Peyer's patch (tissue), 4 donors: Measurements from ENCODE around the gene PPM1L.
"Not testable (repeated sequence)": the region's sequence is repeated elsewhere in the genome, so short reads cannot be mapped to it uniquely, and the experiment has no call there.

Source experiments
- POLR2A ChIP-seq, 2 donors: fragments of 450-650 bp; IDR thresholded peaks; one replicate each; pipeline ENCODE4 v1.5.1; 2017; ENCODE audit warnings: antibody characterized with exemption in 2 of 2, mild to moderate bottlenecking in 2 of 2, moderate library complexity in 2 of 2
- TF ChIP-seq, protein P1 (sequence below), 6 experiments: fragments of 450-650 bp in 4 of 6; fragments of 200-600 bp in 2 of 6; sonication (generic) in 1 of 6; IDR thresholded peaks; one replicate each; pipeline ENCODE4 v1.5.1; 2017 to 2019; ENCODE audit warnings: antibody characterized with exemption in 6 of 6, mild to moderate bottlenecking in 3 of 6, moderate library complexity in 1 of 6

DNA sequence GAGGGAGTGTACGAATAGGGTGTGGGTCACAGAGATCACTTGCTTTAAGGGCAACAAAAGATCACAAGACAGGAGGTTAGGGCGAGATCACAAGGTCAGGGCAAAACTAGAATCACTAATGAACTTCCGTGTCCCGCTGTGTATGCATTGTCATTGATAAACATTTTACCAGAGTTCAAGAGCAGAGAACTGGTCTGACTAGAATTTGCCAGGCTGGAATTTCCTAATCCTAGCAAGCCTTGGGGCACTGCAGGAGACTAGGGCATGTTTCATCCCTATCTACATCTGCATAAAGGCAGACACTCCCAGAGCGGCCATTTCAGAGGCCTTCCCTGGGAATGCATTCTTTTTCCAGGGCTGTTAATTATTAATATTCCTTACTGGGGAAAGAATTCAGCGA, 227.9 kb downstream of the PPM1L start:
- TF ChIP-seq, protein P1, sequence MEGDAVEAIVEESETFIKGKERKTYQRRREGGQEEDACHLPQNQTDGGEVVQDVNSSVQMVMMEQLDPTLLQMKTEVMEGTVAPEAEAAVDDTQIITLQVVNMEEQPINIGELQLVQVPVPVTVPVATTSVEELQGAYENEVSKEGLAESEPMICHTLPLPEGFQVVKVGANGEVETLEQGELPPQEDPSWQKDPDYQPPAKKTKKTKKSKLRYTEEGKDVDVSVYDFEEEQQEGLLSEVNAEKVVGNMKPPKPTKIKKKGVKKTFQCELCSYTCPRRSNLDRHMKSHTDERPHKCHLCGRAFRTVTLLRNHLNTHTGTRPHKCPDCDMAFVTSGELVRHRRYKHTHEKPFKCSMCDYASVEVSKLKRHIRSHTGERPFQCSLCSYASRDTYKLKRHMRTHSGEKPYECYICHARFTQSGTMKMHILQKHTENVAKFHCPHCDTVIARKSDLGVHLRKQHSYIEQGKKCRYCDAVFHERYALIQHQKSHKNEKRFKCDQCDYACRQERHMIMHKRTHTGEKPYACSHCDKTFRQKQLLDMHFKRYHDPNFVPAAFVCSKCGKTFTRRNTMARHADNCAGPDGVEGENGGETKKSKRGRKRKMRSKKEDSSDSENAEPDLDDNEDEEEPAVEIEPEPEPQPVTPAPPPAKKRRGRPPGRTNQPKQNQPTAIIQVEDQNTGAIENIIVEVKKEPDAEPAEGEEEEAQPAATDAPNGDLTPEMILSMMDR (IDR thresholded peaks at IDR 0.05), result not testable (repeated sequence)
- not testable (repeated sequence) for TF ChIP-seq POLR2A (IDR thresholded peaks at IDR 0.05)
